GM19463 (cell line): ENCODE data around the gene RNASEL.
A peak's percentile ranks its signal among the peaks of the same experiment; 100 is the strongest.

Experiments used
- ATAC-seq: cut with Tn5 transposase; IDR thresholded peaks from one replicate; pipeline ENCODE4 v1.9.1; 2021; ENCODE audit warnings: mild to moderate bottlenecking, moderate library complexity; ENCODE audit not compliant: unreplicated experiment

Gene RNASEL

DNA sequence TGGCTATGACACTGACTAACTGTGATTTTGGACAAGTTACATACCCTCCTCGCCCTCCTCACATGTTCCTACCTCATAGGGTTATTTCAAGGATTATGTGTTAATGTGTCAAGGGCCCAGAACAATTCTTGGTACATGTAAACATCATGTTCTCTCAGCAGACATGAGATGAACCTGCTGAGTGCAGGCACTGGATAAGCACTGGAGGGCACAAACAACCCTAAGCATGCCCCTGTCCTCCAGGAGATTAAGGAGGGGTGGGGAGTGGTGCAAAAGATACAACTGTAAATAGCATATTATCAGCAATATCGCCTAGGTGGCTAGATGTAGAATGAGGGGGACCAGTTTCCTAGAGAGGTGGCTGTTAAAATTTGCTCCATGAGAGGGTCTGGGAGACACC, 32.9 kb upstream of the RNASEL start:
- no peak for ATAC-seq

DNA sequence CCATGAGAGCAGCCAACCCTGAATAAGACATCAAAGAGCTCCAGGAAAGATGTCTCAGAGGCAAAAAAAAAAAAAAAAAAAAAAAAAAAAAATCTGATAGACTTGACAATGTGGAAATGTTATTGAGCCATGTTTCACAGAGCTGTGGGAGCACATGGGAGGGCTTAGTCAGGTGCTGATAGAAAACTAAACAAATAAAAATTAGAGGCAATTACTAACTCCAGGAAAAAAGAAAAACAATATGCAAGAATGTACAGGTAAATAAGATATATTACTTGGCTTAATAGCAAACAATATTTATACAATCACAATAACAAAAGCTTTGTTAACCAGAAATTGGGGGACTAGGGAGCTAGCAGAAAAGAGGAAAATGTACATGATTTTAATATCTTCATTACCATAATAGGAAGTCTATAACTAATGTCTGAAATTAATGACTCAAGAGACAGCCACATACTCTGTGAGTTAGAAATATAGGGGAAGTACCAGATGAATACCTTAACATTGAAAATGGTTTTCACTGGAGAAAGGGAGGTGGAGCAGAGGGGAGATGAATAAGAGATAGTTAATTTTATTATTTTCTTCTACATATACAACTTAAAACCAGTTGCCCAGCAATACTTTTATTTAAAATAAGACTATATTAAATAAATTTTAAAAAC, 32.0 kb upstream of the RNASEL start:
- no peak for ATAC-seq

DNA sequence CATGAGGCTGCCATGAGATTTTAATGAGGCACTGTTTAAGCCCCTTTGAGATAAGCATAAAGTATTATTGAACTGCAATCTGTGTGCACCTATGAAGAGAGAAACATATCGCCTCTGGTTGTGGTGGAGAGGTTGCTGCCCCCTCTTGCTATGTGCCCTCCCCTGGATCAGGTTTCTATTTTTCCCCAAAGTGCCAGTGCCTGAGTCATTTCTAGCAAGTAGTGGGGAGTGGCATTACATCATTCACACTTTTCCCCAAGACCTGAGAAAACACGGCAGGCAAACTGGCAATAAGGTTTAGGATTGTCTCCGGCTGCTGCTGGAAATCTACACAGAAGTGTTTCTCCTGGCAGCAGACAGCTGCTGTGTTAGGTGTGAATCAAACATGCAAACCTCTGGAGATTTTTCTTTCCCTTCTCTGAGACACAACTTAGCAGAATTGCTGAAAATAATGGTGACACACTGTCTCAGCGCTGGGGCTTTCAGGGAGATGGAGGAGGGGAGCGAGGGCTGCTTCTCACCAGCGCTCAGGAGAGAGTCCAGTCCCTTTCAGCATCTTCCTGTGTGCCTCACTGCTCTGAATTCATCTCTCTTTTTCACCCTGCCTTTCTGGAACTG, 28.8 kb upstream of the RNASEL start:
- ATAC-seq: no peak

DNA sequence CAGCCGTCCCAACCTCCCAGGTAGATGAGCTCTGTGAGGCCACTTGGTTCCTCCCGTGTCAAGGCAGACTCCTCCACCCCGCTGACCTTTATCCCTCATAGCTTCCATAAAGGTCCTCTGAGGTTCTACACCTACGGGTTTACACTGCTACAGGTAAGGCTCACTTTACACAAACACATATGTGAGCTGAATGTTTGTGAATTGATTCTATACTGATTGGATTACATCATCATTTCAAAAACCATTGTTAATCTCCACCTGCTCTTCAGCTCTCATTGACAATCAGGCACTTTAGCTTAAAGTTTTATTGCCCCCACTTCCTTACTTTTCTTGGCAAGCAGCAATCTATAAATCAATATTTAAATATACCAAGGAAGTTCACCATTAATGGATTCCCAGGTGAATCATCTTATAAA, 28.0 kb upstream of the RNASEL start:
- ATAC-seq: no peak

DNA sequence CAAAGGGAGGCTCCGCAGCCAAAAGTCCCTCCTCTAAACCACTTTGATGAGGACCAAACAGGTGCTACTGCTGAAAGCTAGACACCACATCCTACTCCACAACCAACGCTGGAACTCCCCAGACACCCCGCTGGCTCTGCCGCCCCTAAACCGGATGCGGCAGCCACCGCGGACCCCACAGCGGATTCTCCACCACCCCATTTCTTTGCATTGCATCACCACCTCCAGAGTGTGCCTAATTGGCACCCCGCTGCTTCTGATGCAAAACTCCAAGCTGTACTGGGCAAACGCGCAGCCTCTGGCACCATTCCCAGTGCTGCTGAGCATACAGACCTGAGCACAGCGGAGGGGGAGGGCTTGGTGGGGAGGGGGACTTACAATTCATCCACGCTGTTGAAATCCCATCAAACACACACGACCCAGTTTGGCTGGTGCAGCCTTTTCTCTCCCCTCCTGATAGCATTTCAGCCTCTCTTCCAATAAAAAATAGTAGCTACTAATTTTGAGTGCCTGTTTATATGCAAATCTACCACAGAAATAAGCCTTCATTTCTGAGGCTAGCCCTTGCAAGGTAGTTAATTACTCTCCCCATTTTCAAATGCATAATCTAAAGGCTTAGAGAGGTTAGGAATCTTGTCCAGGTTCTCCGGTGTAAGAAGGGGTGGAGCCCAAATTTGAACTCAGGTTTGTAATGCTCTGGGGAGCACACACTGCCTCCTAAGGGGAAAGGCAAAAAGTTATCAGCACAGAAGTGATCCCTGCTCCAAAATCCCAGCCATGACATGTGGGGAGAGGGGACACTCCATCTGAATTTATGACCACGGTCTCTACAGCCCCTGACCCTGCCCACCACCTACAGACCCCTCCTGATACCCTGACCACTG, 27.3 kb upstream of the RNASEL start:
- peak; percentile 76 for ATAC-seq

DNA sequence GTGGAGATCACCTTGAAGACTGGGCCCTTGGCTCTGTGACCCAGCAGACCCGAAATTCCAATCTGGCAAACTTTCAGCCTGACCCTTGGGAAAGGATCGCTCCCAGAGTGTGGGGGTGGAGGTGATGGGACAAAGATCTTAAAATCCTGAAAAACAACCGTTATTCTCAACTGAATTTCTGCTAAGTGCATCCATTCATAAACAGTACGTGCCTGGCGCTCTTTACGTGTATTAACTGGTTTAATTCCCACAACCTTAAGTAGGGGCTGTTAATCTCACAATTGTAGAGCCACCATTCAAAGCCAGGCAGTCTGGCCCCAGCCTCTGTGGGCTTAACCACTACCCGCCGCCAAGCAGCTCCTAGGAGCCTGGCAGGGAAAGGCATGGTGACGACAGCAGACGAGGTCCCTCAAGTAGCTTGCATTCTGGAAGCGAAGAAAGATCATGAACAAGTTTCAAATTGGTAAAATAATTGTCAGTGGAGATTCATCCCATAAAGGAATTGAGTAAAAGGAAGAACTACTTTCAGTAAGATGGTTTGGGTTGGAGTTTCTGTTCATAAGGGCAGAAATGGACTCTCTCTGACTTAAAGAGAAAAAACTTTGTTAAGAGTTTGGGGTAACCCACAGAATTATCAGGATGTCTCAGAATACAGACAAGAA, 26.5 kb upstream of the RNASEL start:
- ATAC-seq: peak; percentile 24

DNA sequence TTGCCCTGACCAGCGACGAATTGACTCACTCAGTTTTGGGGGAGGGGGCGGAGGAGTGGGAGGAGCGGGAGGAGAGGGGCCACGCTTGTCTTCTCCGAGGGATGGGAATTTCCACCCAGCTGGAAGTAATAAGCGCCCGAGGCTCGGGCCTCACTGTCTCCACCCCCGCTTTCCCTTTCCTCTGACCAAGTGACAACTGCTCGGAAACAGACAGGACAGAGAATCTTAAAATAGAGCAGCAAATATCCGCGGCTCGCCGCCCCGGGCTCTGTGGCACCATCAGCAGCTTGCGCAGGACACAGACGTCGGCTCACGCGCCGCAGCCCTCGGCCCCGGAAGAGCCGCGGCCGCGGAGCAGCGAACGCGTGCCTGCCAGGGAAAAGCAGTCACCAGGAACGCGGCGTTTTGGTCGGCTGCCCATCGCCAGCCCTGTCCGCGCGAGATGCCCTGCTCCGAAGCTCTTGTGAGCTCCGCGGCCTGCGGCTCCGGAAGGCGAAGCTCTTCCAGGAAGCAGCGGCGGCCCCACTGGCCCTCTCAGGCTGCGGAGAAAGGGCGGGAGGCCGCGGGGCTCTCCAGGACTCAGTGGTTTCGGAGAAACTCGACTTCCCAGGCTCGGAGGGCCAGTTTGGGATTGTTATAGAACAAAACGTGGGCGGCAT, 25.9 kb upstream of the RNASEL start:
- peak; percentile 37 for ATAC-seq

DNA sequence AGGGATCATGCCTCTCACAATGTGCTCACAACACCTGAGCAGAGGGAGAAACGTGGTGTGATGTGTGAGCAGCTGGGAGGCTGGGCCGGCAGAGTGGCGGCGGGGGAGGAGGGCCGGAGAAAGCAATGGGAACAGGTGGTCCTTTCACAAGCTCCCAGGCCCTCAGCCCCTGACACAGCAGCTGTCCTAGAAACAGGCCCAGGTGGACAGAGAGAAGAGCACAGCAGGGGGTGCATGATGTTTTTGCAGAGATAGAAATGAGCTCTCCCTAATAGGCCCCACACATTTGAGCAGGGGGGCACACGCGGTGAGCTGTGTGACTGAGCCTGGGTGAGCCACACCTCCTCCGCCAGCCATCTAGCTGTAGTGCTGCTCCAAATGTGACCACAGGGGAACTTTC, 22.7 kb upstream of the RNASEL start:
- no peak for ATAC-seq

DNA sequence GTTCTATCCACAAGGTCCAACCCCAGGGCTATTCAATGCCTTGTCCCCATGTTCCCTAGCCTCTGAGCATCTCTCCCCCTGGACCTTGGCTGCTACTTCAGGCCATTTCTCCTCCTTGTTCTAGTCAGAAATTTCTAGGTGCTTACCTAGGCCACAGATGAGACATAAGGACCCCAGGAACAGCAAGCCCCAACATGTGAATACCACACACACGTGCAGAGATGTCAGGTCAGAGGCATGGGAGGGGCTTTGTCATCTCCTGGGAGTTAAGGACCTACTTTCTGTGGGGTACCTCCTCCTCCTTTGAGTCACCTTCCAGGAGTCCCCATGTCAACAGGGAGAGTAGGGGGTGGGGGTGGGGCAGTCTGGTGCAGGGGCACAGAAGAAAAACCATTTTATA, 22.3 kb upstream of the RNASEL start:
- no peak for ATAC-seq

DNA sequence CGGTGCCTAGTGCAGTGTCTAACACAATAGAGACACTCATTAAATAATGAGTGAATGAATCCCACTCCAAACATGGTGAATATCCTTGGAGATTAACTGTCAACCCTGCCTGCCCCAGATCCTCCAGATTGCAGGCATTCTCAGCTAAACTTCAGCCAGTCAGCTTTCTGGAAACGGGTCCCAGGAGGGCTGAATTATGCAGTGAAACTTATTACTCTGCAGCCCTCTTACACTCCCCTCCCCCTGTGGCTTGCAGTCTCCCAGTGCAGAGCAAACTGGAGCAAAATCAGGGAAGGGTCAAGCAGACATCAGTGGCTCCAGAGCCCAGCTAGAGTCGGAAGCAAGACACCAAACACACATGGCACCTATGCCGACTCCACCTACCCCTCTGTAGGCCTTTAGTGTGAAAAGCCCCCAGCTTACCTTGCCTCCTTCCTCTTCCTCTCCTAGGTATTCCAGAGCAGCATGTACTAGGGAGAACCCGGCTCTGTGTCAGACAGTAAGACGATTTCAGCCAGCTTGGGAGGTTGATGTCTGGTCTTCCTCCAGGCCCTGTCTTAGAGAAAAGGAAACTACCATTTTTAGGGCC, 21.6 kb upstream of the RNASEL start:
- ATAC-seq: no peak

DNA sequence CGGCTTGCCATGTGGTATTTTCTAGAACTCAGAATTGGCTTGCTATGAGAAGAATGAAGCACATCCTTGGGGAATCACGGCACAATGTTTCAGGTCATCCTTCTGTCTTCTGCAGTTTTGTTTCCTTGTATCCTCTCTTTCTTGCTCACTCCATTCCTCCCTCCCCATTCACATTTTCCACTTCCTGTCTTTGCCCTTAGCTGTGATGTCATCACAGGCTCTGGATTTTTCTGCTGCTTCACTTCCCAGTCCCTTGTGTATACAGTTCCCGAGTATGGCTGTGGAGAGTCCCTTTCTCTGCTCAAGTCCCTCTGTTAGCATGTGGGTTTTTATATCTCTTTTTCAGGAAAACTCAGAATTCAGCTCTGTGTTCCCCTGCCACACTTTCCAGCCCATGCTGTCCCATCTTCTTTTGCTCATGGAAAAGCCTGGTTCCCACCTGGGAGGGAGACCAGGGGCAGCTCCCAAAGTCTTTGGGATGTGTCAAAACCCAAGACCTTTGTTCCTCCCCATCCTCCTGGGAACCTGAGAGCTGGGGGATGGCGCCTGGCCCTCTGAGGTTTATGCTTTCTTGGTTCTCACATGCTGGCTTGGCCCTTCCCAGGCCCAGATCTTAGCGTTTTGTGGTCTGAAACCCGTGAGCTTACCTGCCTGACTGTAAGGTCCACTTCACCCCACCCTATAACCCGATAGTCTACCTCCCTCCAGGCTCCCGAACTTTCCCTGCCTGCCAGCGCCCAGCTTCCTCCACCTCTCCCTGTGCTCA, 20.0 kb upstream of the RNASEL start:
- ATAC-seq: no peak

DNA sequence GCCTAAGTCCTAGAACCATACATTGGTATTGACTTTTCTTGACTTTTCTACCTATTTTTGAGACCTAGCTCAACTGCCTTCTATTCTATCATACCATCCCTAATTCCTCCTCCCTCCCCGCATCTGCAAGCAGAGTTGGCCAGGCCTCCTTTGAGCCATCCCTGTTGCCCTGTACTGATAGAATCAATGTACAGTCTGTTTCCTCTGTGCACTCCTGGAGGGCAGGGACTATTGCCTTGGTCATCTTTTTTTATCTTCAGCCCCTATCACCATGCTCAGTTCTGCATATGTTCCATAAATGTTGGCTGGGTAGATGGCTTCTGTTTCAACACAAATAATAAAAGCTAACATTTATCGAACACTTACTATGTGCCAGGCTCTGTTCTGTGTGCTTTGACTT, 19.2 kb upstream of the RNASEL start:
- no peak for ATAC-seq

DNA sequence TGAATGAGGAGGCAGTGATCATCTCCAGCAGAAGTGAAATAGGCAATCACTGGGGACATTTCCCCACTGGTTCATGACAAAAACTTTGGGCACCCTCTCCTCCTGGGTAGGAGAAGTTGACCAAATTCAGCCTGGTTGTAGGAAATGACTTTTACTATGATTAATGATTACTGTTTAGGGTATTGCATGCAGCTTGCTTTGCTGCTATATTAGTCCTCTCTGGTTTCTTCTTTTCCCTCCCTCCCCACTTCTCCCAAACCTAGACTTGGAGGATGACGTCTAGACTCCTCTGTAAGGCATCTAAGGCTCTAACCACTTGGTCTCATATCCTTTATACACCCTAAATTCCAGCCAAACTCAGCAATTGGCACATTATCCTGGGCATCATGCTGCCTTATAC, 18.5 kb upstream of the RNASEL start:
- ATAC-seq: no peak

DNA sequence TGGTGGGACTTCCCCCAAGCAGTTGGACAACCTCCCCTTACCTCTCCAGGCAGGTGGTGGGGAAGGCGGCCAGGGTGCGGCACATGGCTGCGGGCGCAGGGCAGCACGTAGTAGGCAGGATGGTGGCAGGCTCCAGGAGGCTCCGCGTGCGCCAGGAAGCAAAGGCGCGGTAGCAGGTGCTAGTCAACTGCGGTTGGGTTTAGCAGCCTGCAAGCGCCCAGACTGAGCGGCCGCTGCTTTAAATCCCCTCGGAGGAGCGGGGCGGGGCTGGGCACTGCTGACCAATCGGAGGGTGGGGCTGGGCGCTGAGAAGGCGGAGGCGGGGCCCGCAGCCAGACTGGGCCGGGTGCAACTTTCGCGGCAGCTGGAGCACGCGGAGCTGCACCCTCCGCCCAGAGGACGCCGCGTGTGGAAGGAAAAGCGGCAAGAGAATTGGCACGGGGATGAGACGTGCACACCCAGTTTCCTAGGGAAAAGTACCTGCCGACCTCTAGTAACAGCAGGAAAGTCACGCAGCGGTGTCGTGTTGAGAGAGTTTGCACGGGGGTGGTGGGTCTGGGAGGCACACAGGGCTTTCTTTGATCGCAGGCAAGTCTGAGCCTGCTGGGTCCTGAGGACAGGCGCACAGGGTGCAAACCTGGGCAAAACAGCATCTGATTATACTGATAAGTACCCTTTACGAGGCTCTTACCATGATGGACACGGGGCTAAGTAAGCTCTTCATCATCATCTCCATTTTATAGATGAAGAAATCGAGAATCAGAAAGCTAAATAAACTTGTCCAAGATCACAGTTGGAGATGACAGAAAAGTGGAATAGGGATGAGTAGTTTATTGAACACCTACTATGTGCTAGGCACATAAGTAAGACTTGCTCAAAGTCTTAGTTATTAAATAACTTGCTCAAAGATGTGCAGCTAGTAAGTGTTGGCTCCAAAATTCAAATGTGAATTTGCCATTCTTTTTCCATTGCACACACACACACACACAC, 15.4 kb upstream of the RNASEL start, which contains the start of gene RGS16:
TSS of gene RGS16 (minus strand) at position 215 of the 990 bp plus-strand sequence. CDS start at position 85, 130 bp downstream.
- ATAC-seq: peak; percentile 94

DNA sequence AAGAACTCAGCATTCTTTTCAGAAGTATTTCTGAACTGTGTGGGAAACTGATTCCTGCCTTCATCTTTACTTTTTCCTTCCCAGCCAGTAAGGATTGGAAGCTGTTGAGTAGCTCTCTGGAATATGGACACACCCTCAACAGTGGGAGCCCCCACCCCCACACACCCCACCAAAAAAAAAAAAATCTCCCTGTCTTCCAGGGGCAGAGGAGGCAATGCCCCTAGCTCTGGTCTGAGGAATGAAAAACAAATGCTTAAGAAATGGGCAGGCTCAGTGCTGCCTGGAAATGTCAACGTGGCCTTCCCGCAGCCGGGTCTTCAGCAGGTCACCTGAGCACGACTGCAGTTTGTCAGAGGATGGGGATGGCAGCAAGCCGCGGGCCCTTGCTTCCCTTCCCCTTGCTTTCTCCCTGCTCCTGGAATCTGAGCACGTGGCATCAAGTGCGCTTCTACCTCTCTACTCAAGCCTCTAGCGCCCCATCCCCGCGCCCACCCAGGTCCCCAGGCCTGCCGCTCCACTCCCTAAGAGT, 14.7 kb upstream of the RNASEL start:
- ATAC-seq: no peak

DNA sequence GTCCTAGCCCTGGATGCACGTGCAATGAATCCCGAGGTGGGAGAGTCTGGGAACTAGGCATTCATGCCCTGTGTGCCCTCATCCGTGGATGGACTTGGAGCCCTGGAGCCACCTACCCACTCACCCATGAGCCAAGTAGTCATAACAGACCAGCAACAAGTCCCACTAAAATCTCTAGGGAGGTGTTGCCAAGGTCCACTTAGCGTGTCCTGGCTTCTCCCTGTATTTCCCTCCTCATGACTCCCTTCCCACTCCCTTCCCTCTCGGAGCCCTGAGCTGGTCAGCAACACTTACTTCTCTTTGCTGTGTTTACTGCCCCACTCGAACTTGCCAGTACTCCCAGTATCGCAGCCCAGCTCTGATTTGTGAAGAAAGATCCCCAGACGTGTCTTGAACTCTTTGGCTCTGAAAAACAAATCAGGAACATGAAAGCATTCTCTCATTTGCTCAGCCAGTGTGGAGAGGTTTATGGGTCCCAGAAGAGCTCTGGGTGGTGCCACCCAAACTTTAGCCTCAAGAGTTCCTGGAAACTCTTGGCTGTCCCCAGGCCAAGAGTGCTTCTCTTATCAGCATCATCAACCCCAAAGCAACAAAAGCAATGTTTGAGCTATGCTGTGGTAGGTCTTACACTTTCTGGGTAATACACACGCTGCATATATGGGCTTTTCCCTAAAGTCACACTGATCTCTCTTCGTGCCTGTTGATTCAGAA, 14.0 kb upstream of the RNASEL start:
- ATAC-seq: no peak

DNA sequence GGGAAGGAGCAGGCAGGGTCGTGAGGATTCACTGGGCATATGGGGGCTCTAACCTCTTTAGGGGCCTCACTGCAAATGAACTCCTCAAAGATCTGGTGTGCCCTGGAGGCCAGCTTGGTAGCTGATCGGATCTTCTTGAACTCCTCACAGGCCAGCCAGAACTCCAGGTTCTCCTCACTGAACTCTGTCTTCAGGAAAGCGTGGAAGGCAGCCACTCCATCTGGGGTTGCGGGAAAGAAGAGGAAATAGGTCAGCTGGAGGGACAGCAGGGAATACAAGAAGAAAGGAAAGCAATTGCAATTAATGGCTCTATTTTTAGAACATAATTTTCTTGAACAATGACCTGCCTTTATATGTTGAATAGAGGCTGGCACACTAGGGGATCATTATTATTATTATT, 12.9 kb upstream of the RNASEL start:
- ATAC-seq: no peak

DNA sequence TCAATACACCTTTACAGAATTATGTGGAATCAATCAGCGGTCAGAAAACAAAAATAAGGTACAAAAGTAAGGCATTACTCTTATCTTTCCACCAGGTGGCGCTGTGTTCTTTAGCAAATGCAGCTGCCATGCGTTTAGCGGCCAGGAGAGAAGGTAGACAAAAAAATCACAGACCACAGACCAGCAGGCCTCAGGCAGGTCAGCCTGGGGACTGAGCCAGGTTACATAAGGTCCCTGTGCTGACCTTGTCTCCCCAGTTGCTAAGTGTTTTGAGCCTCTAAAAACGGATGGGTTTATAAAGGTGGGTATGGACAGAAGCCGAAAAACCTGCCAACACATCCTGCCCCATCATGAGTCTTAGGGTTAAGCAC, 12.3 kb upstream of the RNASEL start:
- no peak for ATAC-seq
